ENCODE measurements around the gene ZACN.

DNA sequence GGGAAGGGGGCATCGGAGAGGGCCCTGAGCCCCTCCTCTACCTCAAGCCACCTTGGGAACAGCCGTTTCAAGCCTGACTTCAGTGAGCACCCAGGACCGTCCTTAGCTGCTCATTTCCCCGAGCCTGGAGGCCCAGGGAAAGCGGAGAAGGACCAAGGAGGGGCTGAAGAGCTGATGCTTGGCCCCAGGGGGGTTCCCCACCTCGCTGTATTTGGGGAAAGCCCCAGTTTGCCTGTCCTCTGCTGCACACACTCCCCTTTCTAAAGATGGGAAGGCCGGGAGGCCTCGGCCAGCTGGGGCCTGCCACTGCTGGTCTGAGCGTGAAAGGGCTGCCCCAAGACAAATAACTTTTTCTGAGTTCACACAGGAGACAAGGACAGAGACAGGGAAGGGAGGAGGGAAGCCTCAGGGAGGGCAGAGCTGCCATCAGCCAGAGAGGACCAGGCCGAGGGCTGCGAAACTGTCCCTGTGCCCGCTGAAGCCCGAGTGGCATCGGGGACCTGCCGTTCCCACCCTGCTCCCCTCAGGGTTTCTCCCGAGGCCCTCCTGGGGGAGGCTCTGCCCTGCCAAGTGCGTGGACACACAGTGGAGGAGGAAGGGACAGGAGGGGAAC, 11.6 kb downstream of the ZACN start:
- TF ChIP-seq, protein P1, sequence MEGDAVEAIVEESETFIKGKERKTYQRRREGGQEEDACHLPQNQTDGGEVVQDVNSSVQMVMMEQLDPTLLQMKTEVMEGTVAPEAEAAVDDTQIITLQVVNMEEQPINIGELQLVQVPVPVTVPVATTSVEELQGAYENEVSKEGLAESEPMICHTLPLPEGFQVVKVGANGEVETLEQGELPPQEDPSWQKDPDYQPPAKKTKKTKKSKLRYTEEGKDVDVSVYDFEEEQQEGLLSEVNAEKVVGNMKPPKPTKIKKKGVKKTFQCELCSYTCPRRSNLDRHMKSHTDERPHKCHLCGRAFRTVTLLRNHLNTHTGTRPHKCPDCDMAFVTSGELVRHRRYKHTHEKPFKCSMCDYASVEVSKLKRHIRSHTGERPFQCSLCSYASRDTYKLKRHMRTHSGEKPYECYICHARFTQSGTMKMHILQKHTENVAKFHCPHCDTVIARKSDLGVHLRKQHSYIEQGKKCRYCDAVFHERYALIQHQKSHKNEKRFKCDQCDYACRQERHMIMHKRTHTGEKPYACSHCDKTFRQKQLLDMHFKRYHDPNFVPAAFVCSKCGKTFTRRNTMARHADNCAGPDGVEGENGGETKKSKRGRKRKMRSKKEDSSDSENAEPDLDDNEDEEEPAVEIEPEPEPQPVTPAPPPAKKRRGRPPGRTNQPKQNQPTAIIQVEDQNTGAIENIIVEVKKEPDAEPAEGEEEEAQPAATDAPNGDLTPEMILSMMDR (IDR thresholded peaks at IDR 0.05; ENCODE audit: low read depth, low read length, poor library complexity, severe bottlenecking): no peak
- TF ChIP-seq EZH2phosphoT487 (IDR thresholded peaks at IDR 0.05; ENCODE audit: borderline replicate concordance, low read length): no peak

Data from DOHH2 (cell line).